ENCODE data around the gene THEMIS. TPM values are rescaled to one million over a fixed set of nuclear protein-coding genes. Genes with fewer than 3 reads are reported as not detected.

THEMIS gene
- total and polyA plus RNA-seq, 2 experiments from 2014 or later: 0.05 to 0.11 TPM

DNA sequence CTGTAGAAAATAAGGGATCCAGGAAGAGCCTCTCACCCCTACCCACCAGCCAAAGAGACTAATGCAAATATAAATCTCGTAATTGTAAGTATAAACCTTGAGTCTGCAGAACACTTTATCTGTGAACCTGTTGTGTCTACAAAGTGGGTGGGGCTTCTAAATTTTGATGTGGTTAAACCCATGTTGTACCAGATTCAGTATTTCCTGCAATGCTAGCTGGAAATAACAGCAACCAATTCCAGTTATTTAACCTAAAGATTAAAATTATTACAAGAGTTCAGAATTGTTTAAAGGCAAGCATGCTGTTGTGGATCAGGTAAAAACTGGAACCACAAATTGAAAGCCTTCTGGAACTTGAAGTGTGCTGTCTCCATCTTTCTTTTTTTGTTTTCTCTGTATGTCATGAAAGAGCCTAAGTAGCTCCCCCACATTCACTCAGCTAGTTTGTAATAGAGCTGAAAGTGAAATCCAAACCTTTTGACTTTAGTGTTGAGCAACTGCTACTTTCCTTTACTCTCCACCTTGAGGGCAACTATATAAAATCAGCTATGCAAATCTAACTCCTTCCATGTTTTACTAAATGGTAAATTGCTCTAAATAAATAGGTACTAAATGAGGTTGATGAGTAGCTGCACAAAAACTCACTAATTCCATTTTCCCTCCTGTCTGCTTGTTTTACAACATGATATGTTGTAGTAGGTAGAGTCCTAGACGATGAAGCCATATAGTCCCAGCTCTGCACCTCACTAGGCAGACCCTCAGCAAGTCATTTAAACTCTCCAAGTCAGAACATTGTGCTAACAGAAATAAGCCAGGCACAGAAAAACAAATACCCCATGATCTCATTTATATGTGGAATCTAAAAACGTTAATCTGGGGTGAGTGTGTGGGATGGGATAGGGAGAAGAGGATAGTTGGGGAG is 17.9 kb upstream of the THEMIS start:
- H3K4me1 ChIP-seq (ENCODE audit: insufficient read depth): no peaks in the 10 kb centered on the region
- H3K9me3 ChIP-seq (ENCODE audit: low read depth): no peaks in the 10 kb centered on the region
- no peaks in the 10 kb centered on the region for H3F3A ChIP-seq (ENCODE audit: insufficient read depth)
- DNase-seq: no peak
- H3K27ac ChIP-seq: no peak overlapping the region
- in situ Hi-C loops (cut with MboI): no loop called here
- no peak overlapping the region for H3K9ac ChIP-seq
- WGBS, 2 experiments (ENCODE audit: low coverage in 1 of 2, low lambda C conversion rate in 2 of 2, missing lambda C conversion rate in 2 of 2): 35 to 40% methylated on average over 3 of the region's 3 CpGs
- no peaks in the 10 kb centered on the region for H3K36me3 ChIP-seq (ENCODE audit: low read depth)
- H3K79me2 ChIP-seq (ENCODE audit: insufficient read depth): no peaks in the 10 kb centered on the region
- no peak overlapping the region for H3K4me2 ChIP-seq (ENCODE audit: unreplicated experiment)
- no peaks in the 10 kb centered on the region for H4K20me1 ChIP-seq (ENCODE audit: insufficient read depth)
- no peaks in the 10 kb centered on the region; the same call in 1 of the 2 replicates for H3K27me3 ChIP-seq (replicated peaks; ENCODE audit: insufficient read depth)
- H3K9me2 ChIP-seq (ENCODE audit: insufficient read depth): no peaks in the 10 kb centered on the region
- TF ChIP-seq EZH2 (IDR thresholded peaks at IDR 0.05; ENCODE audit: insufficient read depth, poor library complexity, severe bottlenecking): no peak
- H2AFZ ChIP-seq: no peak overlapping the region
- H3K4me3 ChIP-seq: no peak overlapping the region

GRCh38 chr6:127917766-127918165 is 16.9 kb upstream of the THEMIS start:
- Histone ChIP-seq H3K27ac (no peak overlapping the region), H3K9ac (no peak overlapping the region), H3K36me3 (ENCODE audit: low read depth) (no peaks in the 10 kb centered on the region), H3F3A (ENCODE audit: insufficient read depth) (no peaks in the 10 kb centered on the region), H3K79me2 (ENCODE audit: insufficient read depth) (no peaks in the 10 kb centered on the region), H2AFZ (no peak overlapping the region), H3K27me3 (replicated peaks; ENCODE audit: insufficient read depth) (no peaks in the 10 kb centered on the region; the same call in 1 of the 2 replicates), H3K4me3 (no peak overlapping the region), H3K4me1 (ENCODE audit: insufficient read depth) (no peaks in the 10 kb centered on the region), H4K20me1 (ENCODE audit: insufficient read depth) (no peaks in the 10 kb centered on the region), H3K9me3 (ENCODE audit: low read depth) (no peaks in the 10 kb centered on the region), H3K4me2 (ENCODE audit: unreplicated experiment) (no peak overlapping the region), H3K9me2 (ENCODE audit: insufficient read depth) (no peaks in the 10 kb centered on the region)
- TF ChIP-seq EZH2phosphoT487 (IDR thresholded peaks at IDR 0.05; ENCODE audit: insufficient read depth, low read depth) (no peak), EZH2 (IDR thresholded peaks at IDR 0.05; ENCODE audit: insufficient read depth, poor library complexity, severe bottlenecking) (no peak)
- WGBS, 2 experiments (ENCODE audit: low coverage in 1 of 2, low lambda C conversion rate in 2 of 2, missing lambda C conversion rate in 2 of 2): 36 to 57% methylated on average over 1 of the region's 1 CpG
- in situ Hi-C loops (cut with MboI): no loop called here
- no peak for DNase-seq

- Histone ChIP-seq H3K79me2 (ENCODE audit: insufficient read depth) (no peaks in the 10 kb centered on the region), H3K4me2 (ENCODE audit: unreplicated experiment) (no peak overlapping the region), H3K9ac (no peak overlapping the region), H3K9me2 (ENCODE audit: insufficient read depth) (no peaks in the 10 kb centered on the region), H3K36me3 (ENCODE audit: low read depth) (no peaks in the 10 kb centered on the region), H3K27me3 (replicated peaks; ENCODE audit: insufficient read depth) (no peaks in the 10 kb centered on the region), H2AFZ (no peak overlapping the region), H3K4me1 (ENCODE audit: insufficient read depth) (no peaks in the 10 kb centered on the region), H3K9me3 (ENCODE audit: low read depth) (no peaks in the 10 kb centered on the region), H4K20me1 (ENCODE audit: insufficient read depth) (no peaks in the 10 kb centered on the region), H3F3A (ENCODE audit: insufficient read depth) (no peaks in the 10 kb centered on the region), H3K27ac (no peak overlapping the region), H3K4me3 (no peak overlapping the region)
- in situ Hi-C loops (cut with MboI): no loop called here
- no peak for TF ChIP-seq EZH2phosphoT487 (IDR thresholded peaks at IDR 0.05; ENCODE audit: insufficient read depth, low read depth)
- no peak for TF ChIP-seq EZH2 (IDR thresholded peaks at IDR 0.05; ENCODE audit: insufficient read depth, poor library complexity, severe bottlenecking)
- DNase-seq: peak; percentile 29
- WGBS, 2 experiments (ENCODE audit: low coverage in 1 of 2, low lambda C conversion rate in 2 of 2, missing lambda C conversion rate in 2 of 2): 75 to 79% methylated on average over 3 of the region's 3 CpGs
Measured at GRCh38 chr6:127914240-127914639, 13.4 kb upstream of the THEMIS start.

GRCh38 chr6:127912914-127913313 is 12.1 kb upstream of the THEMIS start:
- no peaks in the 10 kb centered on the region for H3K27me3 ChIP-seq (replicated peaks; ENCODE audit: insufficient read depth)
- H3K4me2 ChIP-seq (ENCODE audit: unreplicated experiment): no peak overlapping the region
- no peak for TF ChIP-seq EZH2 (IDR thresholded peaks at IDR 0.05; ENCODE audit: insufficient read depth, poor library complexity, severe bottlenecking)
- no peak for TF ChIP-seq EZH2phosphoT487 (IDR thresholded peaks at IDR 0.05; ENCODE audit: insufficient read depth, low read depth)
- no peak overlapping the region for H3K27ac ChIP-seq
- no peak overlapping the region for H3K4me3 ChIP-seq
- DNase-seq: no peak
- in situ Hi-C loops (cut with MboI): no loop called here
- no peaks in the 10 kb centered on the region for H3F3A ChIP-seq (ENCODE audit: insufficient read depth)
- no peaks in the 10 kb centered on the region for H3K79me2 ChIP-seq (ENCODE audit: insufficient read depth)
- no peaks in the 10 kb centered on the region for H3K9me3 ChIP-seq (ENCODE audit: low read depth)
- no peak overlapping the region for H2AFZ ChIP-seq
- no peaks in the 10 kb centered on the region for H3K4me1 ChIP-seq (ENCODE audit: insufficient read depth)
- H3K9ac ChIP-seq: no peak overlapping the region
- H3K36me3 ChIP-seq (ENCODE audit: low read depth): no peaks in the 10 kb centered on the region
- WGBS, 2 experiments (ENCODE audit: low coverage in 1 of 2, low lambda C conversion rate in 2 of 2, missing lambda C conversion rate in 2 of 2): 34 to 37% methylated on average over 3 of the region's 3 CpGs
- H3K9me2 ChIP-seq (ENCODE audit: insufficient read depth): no peaks in the 10 kb centered on the region
- no peaks in the 10 kb centered on the region for H4K20me1 ChIP-seq (ENCODE audit: insufficient read depth)

Data from GM23248 (cell line).